ENCODE measurements around the gene SMPD3. TPM values are rescaled to one million over a fixed set of nuclear protein-coding genes. Genes with fewer than 3 reads are reported as not detected.

The SMPD3 gene
- total RNA-seq, 1 experiment from 2014 or later = 1.4 TPM

GRCh38 chr16:68421076-68421475, 27.2 kb downstream of the SMPD3 start:
- ChIA-PET POLR2A (no interaction called here), CTCF (interaction anchor here (1.6 to 1.9 kb wide), 2 partner anchors 16 to 100 kb away, joined by 4 read pairs; no protein-coding TSS in a partner anchor)
- H3K27me3 Mint-ChIP-seq (ENCODE audit: low read depth) = no peaks in the 10 kb centered on the region; the same call in 1 of the 2 replicates
- no peak for DNase-seq (ENCODE audit: low spot score)
- no peak for TF ChIP-seq E2F1 (CRISPR knock-in tag; IDR thresholded peaks at IDR 0.05)
- TF ChIP-seq SOX15 (CRISPR knock-in tag; IDR thresholded peaks at IDR 0.05) = no peak
- TF ChIP-seq, protein P1, sequence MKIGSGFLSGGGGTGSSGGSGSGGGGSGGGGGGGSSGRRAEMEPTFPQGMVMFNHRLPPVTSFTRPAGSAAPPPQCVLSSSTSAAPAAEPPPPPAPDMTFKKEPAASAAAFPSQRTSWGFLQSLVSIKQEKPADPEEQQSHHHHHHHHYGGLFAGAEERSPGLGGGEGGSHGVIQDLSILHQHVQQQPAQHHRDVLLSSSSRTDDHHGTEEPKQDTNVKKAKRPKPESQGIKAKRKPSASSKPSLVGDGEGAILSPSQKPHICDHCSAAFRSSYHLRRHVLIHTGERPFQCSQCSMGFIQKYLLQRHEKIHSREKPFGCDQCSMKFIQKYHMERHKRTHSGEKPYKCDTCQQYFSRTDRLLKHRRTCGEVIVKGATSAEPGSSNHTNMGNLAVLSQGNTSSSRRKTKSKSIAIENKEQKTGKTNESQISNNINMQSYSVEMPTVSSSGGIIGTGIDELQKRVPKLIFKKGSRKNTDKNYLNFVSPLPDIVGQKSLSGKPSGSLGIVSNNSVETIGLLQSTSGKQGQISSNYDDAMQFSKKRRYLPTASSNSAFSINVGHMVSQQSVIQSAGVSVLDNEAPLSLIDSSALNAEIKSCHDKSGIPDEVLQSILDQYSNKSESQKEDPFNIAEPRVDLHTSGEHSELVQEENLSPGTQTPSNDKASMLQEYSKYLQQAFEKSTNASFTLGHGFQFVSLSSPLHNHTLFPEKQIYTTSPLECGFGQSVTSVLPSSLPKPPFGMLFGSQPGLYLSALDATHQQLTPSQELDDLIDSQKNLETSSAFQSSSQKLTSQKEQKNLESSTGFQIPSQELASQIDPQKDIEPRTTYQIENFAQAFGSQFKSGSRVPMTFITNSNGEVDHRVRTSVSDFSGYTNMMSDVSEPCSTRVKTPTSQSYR (CRISPR knock-in tag; IDR thresholded peaks at IDR 0.05) = no peak
- TF ChIP-seq, protein P2, sequence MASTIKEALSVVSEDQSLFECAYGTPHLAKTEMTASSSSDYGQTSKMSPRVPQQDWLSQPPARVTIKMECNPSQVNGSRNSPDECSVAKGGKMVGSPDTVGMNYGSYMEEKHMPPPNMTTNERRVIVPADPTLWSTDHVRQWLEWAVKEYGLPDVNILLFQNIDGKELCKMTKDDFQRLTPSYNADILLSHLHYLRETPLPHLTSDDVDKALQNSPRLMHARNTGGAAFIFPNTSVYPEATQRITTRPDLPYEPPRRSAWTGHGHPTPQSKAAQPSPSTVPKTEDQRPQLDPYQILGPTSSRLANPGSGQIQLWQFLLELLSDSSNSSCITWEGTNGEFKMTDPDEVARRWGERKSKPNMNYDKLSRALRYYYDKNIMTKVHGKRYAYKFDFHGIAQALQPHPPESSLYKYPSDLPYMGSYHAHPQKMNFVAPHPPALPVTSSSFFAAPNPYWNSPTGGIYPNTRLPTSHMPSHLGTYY (CRISPR knock-in tag; IDR thresholded peaks at IDR 0.05) = no peak
- no peak for TF ChIP-seq FOXK1 (CRISPR knock-in tag; IDR thresholded peaks at IDR 0.05)
- no peak for TF ChIP-seq IRF2 (CRISPR knock-in tag; IDR thresholded peaks at IDR 0.05; ENCODE audit: borderline replicate concordance, low read depth)
- no peak for TF ChIP-seq E2F5 (CRISPR knock-in tag; IDR thresholded peaks at IDR 0.05)
- no peak for TF ChIP-seq CTCF (IDR thresholded peaks at IDR 0.05)
- H3K4me1 Mint-ChIP-seq = 0 out of 2 replicates have a peak, but pooled peaks cover 6% of the 10 kb centered on the region
- H3K4me3 Mint-ChIP-seq = no peak overlapping the region
- H3K27ac Mint-ChIP-seq = no peak overlapping the region
- no peak for ATAC-seq
- H3K9me3 Mint-ChIP-seq = no peaks in the 10 kb centered on the region
- H3K36me3 Mint-ChIP-seq = no peaks in the 10 kb centered on the region

GRCh38 chr16:68420366-68420942, 27.9 kb downstream of the SMPD3 start:
- Mint-ChIP-seq H3K27me3 (ENCODE audit: low read depth) (no peaks in the 10 kb centered on the region; the same call in 1 of the 2 replicates), H3K4me1 (0 out of 2 replicates have a peak, but pooled peaks cover 6% of the 10 kb centered on the region), H3K9me3 (no peaks in the 10 kb centered on the region), H3K36me3 (no peaks in the 10 kb centered on the region), H3K27ac (no peak overlapping the region), H3K4me3 (no peak overlapping the region)
- ATAC-seq = no peak
- POLR2A ChIA-PET = no interaction called here
- TF ChIP-seq NFE2L1 (CRISPR knock-in tag; IDR thresholded peaks at IDR 0.05) (no peak), GABPB1 (CRISPR knock-in tag; IDR thresholded peaks at IDR 0.05) (no peak), HMGA2 (CRISPR knock-in tag; IDR thresholded peaks at IDR 0.05) (no peak)
- TF ChIP-seq, protein P3, sequence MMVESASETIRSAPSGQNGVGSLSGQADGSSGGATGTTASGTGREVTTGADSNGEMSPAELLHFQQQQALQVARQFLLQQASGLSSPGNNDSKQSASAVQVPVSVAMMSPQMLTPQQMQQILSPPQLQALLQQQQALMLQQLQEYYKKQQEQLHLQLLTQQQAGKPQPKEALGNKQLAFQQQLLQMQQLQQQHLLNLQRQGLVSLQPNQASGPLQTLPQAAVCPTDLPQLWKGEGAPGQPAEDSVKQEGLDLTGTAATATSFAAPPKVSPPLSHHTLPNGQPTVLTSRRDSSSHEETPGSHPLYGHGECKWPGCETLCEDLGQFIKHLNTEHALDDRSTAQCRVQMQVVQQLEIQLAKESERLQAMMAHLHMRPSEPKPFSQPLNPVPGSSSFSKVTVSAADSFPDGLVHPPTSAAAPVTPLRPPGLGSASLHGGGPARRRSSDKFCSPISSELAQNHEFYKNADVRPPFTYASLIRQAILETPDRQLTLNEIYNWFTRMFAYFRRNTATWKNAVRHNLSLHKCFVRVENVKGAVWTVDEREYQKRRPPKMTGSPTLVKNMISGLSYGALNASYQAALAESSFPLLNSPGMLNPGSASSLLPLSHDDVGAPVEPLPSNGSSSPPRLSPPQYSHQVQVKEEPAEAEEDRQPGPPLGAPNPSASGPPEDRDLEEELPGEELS (CRISPR knock-in tag; IDR thresholded peaks at IDR 0.05) = no peak
- TF ChIP-seq, protein P4, sequence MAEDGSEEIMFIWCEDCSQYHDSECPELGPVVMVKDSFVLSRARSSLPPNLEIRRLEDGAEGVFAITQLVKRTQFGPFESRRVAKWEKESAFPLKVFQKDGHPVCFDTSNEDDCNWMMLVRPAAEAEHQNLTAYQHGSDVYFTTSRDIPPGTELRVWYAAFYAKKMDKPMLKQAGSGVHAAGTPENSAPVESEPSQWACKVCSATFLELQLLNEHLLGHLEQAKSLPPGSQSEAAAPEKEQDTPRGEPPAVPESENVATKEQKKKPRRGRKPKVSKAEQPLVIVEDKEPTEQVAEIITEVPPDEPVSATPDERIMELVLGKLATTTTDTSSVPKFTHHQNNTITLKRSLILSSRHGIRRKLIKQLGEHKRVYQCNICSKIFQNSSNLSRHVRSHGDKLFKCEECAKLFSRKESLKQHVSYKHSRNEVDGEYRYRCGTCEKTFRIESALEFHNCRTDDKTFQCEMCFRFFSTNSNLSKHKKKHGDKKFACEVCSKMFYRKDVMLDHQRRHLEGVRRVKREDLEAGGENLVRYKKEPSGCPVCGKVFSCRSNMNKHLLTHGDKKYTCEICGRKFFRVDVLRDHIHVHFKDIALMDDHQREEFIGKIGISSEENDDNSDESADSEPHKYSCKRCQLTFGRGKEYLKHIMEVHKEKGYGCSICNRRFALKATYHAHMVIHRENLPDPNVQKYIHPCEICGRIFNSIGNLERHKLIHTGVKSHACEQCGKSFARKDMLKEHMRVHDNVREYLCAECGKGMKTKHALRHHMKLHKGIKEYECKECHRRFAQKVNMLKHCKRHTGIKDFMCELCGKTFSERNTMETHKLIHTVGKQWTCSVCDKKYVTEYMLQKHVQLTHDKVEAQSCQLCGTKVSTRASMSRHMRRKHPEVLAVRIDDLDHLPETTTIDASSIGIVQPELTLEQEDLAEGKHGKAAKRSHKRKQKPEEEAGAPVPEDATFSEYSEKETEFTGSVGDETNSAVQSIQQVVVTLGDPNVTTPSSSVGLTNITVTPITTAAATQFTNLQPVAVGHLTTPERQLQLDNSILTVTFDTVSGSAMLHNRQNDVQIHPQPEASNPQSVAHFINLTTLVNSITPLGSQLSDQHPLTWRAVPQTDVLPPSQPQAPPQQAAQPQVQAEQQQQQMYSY (CRISPR knock-in tag; IDR thresholded peaks at IDR 0.05) = no peak
- TF ChIP-seq, protein P5, sequence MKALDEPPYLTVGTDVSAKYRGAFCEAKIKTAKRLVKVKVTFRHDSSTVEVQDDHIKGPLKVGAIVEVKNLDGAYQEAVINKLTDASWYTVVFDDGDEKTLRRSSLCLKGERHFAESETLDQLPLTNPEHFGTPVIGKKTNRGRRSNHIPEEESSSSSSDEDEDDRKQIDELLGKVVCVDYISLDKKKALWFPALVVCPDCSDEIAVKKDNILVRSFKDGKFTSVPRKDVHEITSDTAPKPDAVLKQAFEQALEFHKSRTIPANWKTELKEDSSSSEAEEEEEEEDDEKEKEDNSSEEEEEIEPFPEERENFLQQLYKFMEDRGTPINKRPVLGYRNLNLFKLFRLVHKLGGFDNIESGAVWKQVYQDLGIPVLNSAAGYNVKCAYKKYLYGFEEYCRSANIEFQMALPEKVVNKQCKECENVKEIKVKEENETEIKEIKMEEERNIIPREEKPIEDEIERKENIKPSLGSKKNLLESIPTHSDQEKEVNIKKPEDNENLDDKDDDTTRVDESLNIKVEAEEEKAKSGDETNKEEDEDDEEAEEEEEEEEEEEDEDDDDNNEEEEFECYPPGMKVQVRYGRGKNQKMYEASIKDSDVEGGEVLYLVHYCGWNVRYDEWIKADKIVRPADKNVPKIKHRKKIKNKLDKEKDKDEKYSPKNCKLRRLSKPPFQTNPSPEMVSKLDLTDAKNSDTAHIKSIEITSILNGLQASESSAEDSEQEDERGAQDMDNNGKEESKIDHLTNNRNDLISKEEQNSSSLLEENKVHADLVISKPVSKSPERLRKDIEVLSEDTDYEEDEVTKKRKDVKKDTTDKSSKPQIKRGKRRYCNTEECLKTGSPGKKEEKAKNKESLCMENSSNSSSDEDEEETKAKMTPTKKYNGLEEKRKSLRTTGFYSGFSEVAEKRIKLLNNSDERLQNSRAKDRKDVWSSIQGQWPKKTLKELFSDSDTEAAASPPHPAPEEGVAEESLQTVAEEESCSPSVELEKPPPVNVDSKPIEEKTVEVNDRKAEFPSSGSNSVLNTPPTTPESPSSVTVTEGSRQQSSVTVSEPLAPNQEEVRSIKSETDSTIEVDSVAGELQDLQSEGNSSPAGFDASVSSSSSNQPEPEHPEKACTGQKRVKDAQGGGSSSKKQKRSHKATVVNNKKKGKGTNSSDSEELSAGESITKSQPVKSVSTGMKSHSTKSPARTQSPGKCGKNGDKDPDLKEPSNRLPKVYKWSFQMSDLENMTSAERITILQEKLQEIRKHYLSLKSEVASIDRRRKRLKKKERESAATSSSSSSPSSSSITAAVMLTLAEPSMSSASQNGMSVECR (CRISPR knock-in tag; IDR thresholded peaks at IDR 0.05; ENCODE audit: borderline replicate concordance) = no peak
- CTCF ChIA-PET = interaction anchor here (1.6 kb wide), 1 partner anchor 100 kb away, joined by 4 read pairs; no protein-coding TSS in a partner anchor
- no peak for DNase-seq (ENCODE audit: low spot score)

Measured in WTC11 (cell line).